Measurements from ENCODE around the gene APLP2. TPM values are rescaled to one million over a fixed set of nuclear protein-coding genes. Genes with fewer than 3 reads are reported as not detected.

The APLP2 gene
- total and polyA plus RNA-seq, 2 of the 13 experiments (the other 11 are each of a cell fraction or from before 2014, with no cell fraction given) = 315 to 594 TPM

GRCh38 chr11:130139401-130139800 is 69.7 kb downstream of the APLP2 start:
- Histone ChIP-seq H3K4me1 (ENCODE audit: insufficient read depth, low read length) (peaks cover 33% of the 10 kb centered on the region), H3K36me3 (replicated peaks in 1 of 2; ENCODE audit: control insufficient read depth in 1 of 2, insufficient read depth in 2 of 2, low read length in 2 of 2) (peaks cover 36 to 78% of the 10 kb centered on the region in 2 experiments), H3K79me2 (ENCODE audit: insufficient read depth, low read length) (peaks cover 4% of the 10 kb centered on the region), H2AFZ (ENCODE audit: low read length) (no peak overlapping the region), H3K9ac (ENCODE audit: insufficient read depth, low read depth, low read length) (no peak overlapping the region), H3K9me3 (ENCODE audit: low read length) (no peaks in the 10 kb centered on the region), H4K20me1 (ENCODE audit: insufficient read depth, low read length) (no peaks in the 10 kb centered on the region), H3K4me3 (replicated peaks in 1 of 3; ENCODE audit: insufficient read depth in 1 of 3, low read depth in 2 of 3, low read length in 3 of 3) (no peak overlapping the region), H3K4me2 (ENCODE audit: low read depth, low read length) (no peak overlapping the region), H3K27ac (ENCODE audit: extremely low read length, insufficient read depth, low read length) (no peak overlapping the region), H3K27me3 (ENCODE audit: control insufficient read depth in 1 of 2, insufficient read depth in 2 of 2, low read length in 2 of 2) (no peaks in the 10 kb centered on the region)
- intact Hi-C loops (cut with micrococcal nuclease; ENCODE audit: unreplicated experiment) (no loop called here), in situ Hi-C loops (cut with HindIII; ENCODE audit: extremely low pct_ligation_motif_present, low pct_unique_long_range_greater_than_20kb) (loop anchor here (25.0 kb wide), 1 partner anchor 352 kb away; no protein-coding TSS in a partner anchor)
- POLR2A ChIA-PET = no interaction called here
- CTCF ChIA-PET (ENCODE audit: low intra/inter-chr PET ratio, low total read pairs) = no interaction called here
- no peak for ATAC-seq
- no peak for FAIRE-seq
- no peak for DNase-seq (ENCODE audit: low spot score)
- TF ChIP-seq ZGPAT (CRISPR knock-in tag; IDR thresholded peaks at IDR 0.05) = no peak
- TF ChIP-seq BATF2 (CRISPR knock-in tag; IDR thresholded peaks at IDR 0.05) = no peak
- no peak for TF ChIP-seq ZNF740 (CRISPR knock-in tag; IDR thresholded peaks at IDR 0.05)
- TF ChIP-seq ZBED4 (CRISPR knock-in tag; IDR thresholded peaks at IDR 0.05; ENCODE audit: borderline replicate concordance) = no peak
- no TSS peak for BruUV-seq (replicated peaks)
- over 99% methylated on average over 13 of the region's 13 CpGs for WGBS (ENCODE audit: low lambda C conversion rate)

All from HepG2 (cell line).